B cell (primary cell): Measurements from ENCODE around the gene SFMBT2. TPM values are rescaled to one million over a fixed set of nuclear protein-coding genes. Genes with fewer than 3 reads are reported as not detected.

Experiments
- ATAC-seq: fragments of 200-7000 bp; cut with Tn5 transposase; one replicate; pipeline ENCODE4 v1.10.0; 2021; ENCODE audit warnings: low read depth, mild to moderate bottlenecking, moderate number of reproducible peaks, moderate library complexity
- CTCF ChIA-PET: fragments of 350-600 bp; sonication (Branson Sonifier 250); formaldehyde crosslinking; loops from one replicate; lab custom pipeline; 2021; ENCODE audit warnings: antibody characterized with exemption, inconsistent platforms; lab: Charles Lee
- POLR2A ChIA-PET: fragments of 350-600 bp; sonication (Branson Sonifier 250); formaldehyde crosslinking; loops from one replicate; lab custom pipeline; 2021; ENCODE audit warnings: antibody characterized with exemption; lab: Charles Lee
- DNase-seq: peaks from one replicate; pipeline ENCODE4 v3.0.0; 2013
- H2AFZ ChIP-seq: 2 replicates; pipeline ENCODE4 v1.6.1; 2012; ENCODE audit warnings: mild to moderate bottlenecking, low read depth, low read length; ENCODE audit not compliant: insufficient read depth, poor library complexity, severe bottlenecking
- H3K27ac ChIP-seq, 2 donors: 1 replicate in 1 of 2; 2 replicates in 1 of 2; pipeline ENCODE4 v1.5.1; 2012 to 2013; ENCODE audit warnings: low read length in 2 of 2, mild to moderate bottlenecking in 2 of 2, moderate library complexity in 1 of 2
- H3K27me3 ChIP-seq, 4 experiments: fragments of 200-600 bp in 1 of 4; sonication (generic) in 1 of 4; replicated peaks in 1 of 4; 1 replicate in 2 of 4; 2 replicates in 2 of 4; pipeline versions ENCODE4 v1.6.1 to v1.7.0; 2013 to 2016; ENCODE audit warnings: low read length in 3 of 4, mild to moderate bottlenecking in 2 of 4, mixed read lengths in 1 of 4, moderate library complexity in 1 of 4; ENCODE audit not compliant: insufficient read depth in 4 of 4, control insufficient read depth in 3 of 4; ENCODE audit errors: control extremely low read depth in 1 of 4
- H3K36me3 ChIP-seq, 2 experiments: replicated peaks in 1 of 2; 1 replicate in 1 of 2; 2 replicates in 1 of 2; pipeline versions ENCODE4 v1.6.1 to v1.7.1; 2013; ENCODE audit warnings: low read length in 1 of 2; ENCODE audit not compliant: insufficient read depth in 2 of 2, control insufficient read depth in 1 of 2; ENCODE audit errors: control extremely low read depth in 1 of 2, extremely low read depth in 1 of 2
- H3K4me1 ChIP-seq, 2 donors: fragments of 200-600 bp in 1 of 2; sonication (generic) in 1 of 2; 1 replicate in 1 of 2; 2 replicates in 1 of 2; pipeline versions ENCODE4 v1.5.1 to v1.6.1; 2013 to 2017; ENCODE audit warnings: low read length in 2 of 2; ENCODE audit not compliant: control insufficient read depth in 2 of 2, insufficient read depth in 2 of 2
- H3K4me2 ChIP-seq: replicated peaks from 2 replicates; pipeline ENCODE3; 2012; ENCODE audit warnings: mild to moderate bottlenecking, low read depth, low read length; ENCODE audit not compliant: poor library complexity, severe bottlenecking
- H3K4me3 ChIP-seq, 5 experiments: fragments of 200-600 bp in 1 of 5; sonication (generic) in 1 of 5; 1 replicate in 3 of 5; 2 replicates in 2 of 5; pipeline versions ENCODE4 v1.5.1 to v1.7.0; 2011 to 2016; ENCODE audit warnings: low read length in 4 of 5, mild to moderate bottlenecking in 4 of 5, low read depth in 2 of 5, control low read depth in 1 of 5, moderate library complexity in 1 of 5; ENCODE audit not compliant: insufficient read depth in 1 of 5; ENCODE audit errors: control extremely low read depth in 1 of 5, extremely low read depth in 1 of 5
- H3K79me2 ChIP-seq: fragments of 200-600 bp; sonication (generic); one replicate; pipeline ENCODE4 v1.6.0; 2016; ENCODE audit warnings: low read length; ENCODE audit not compliant: control insufficient read depth, insufficient read depth
- H3K9ac ChIP-seq: fragments of 200-600 bp; sonication (generic); 2 replicates; pipeline ENCODE4 v1.6.1; 2017; ENCODE audit warnings: mild to moderate bottlenecking, low read length, moderate library complexity
- H3K9me3 ChIP-seq, 3 donors: one replicate each; pipeline versions ENCODE4 v1.6.1 to v1.7.1; 2013; ENCODE audit warnings: low read length in 2 of 3; ENCODE audit not compliant: control insufficient read depth in 2 of 3, insufficient read depth in 1 of 3; ENCODE audit errors: control extremely low read depth in 1 of 3
- H4K20me1 ChIP-seq: 2 replicates; pipeline ENCODE4 v1.6.0; 2012; ENCODE audit warnings: mild to moderate bottlenecking, low read length; ENCODE audit not compliant: insufficient read depth, control insufficient read depth, poor library complexity, severe bottlenecking
- H3K27ac Mint-ChIP-seq: one replicate; pipeline ENCODE4 v1.8.0; 2021; ENCODE audit warnings: mixed read lengths
- H3K27me3 Mint-ChIP-seq: one replicate; pipeline ENCODE4 v1.8.0; 2021; ENCODE audit warnings: mixed read lengths
- H3K4me1 Mint-ChIP-seq: one replicate; pipeline ENCODE4 v1.8.0; 2021; ENCODE audit warnings: mixed read lengths
- H3K4me3 Mint-ChIP-seq: one replicate; pipeline ENCODE4 v1.8.0; 2021; ENCODE audit warnings: mixed read lengths
- H3K9me3 Mint-ChIP-seq: one replicate; pipeline ENCODE4 v1.8.0; 2022; ENCODE audit warnings: mixed read lengths; ENCODE audit not compliant: insufficient read depth
- EZH2 ChIP-seq: IDR thresholded peaks from 2 replicates; pipeline ENCODE4 v1.6.1; 2012; ENCODE audit warnings: borderline replicate concordance, low read depth, mild to moderate bottlenecking, moderate library complexity, low read length; ENCODE audit not compliant: insufficient read depth, poor library complexity, severe bottlenecking
- WGBS: methylation state at CpG from one replicate; pipeline ENCODE4 v1.1.5; 2013; ENCODE audit warnings: missing lambda C conversion rate; ENCODE audit not compliant: insufficient coverage; 5-methylcytosine and 5-hydroxymethylcytosine counted together
- intact Hi-C: fragments of 100-400 bp; cut with micrococcal nuclease; formaldehyde crosslinking; loops from one replicate; pipeline ENCODE4 v1.10.0; 2022
- polyA plus RNA-seq: library from polyadenylated mRNA; depleted of rRNA; stranded (reverse); fragments of >200 nt; gene quantifications from 2 replicates; pipeline ENCODE4 v1.2.3, GENCODE V29; 2012
- total RNA-seq, 2 donors: library from RNA; stranded (reverse); fragments of 120-200 nt in 1 of 2; gene quantifications; 1 replicate in 1 of 2; 2 replicates in 1 of 2; pipeline versions ENCODE4 v1.2.3 to v1.2.4, GENCODE V29; 2013 to 2022
- TF ChIP-seq, protein P1 (sequence below): fragments of 200-600 bp; IDR thresholded peaks from one replicate; pipeline ENCODE4 v1.8.0; 2022; ENCODE audit warnings: antibody characterized with exemption, mild to moderate bottlenecking

SFMBT2 gene
- total and polyA plus RNA-seq, 2 donors (not counting 1 experiment from before 2014, with no cell fraction given), result 2.3 to 24.0 TPM

DNA sequence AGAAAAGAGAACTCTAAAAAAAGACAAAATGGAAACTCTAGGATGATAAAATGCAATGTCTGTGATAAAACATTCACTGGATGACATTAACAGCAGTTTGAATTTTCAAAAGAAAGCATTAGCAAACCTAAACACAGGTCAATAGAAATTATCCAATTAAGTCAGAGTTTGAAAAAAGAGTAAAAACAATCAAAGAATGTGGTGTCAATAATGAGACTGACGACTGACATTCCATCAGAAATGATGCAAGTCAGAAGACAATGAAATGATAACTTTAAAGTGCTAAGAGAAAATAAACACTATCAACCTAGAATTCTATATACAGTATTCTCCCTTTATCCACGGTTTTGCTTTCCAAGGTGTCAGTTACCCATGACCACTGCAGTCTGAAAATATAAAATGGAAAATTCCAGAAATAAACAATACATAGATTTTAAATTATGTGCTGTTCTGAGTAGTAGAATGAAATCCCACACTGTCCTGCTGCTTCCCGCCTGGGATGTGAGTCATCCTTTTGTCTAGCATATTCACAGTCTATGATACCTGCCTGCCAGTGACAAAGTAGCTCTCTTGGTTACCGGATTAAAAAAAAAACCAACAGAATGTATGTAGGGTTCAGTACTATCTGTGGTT is 38.3 kb upstream of the SFMBT2 start:
- Histone ChIP-seq H2AFZ (no peak overlapping the region), H3K9ac (no peak overlapping the region), H3K27me3 (no peaks in the 10 kb centered on the region), H3K79me2 (no peaks in the 10 kb centered on the region), H3K4me3 (no peak overlapping the region), H3K4me2 (no peak overlapping the region), H3K4me1 (peaks cover 21 to 24% of the 10 kb centered on the region in 2 donors), H3K36me3 (no peaks in the 10 kb centered on the region), H3K27ac (no peak overlapping the region), H4K20me1 (no peaks in the 10 kb centered on the region), H3K9me3 (peaks cover 2 to 23% (median 3%) of the 10 kb centered on the region in 3 donors)
- TF ChIP-seq, protein P1, sequence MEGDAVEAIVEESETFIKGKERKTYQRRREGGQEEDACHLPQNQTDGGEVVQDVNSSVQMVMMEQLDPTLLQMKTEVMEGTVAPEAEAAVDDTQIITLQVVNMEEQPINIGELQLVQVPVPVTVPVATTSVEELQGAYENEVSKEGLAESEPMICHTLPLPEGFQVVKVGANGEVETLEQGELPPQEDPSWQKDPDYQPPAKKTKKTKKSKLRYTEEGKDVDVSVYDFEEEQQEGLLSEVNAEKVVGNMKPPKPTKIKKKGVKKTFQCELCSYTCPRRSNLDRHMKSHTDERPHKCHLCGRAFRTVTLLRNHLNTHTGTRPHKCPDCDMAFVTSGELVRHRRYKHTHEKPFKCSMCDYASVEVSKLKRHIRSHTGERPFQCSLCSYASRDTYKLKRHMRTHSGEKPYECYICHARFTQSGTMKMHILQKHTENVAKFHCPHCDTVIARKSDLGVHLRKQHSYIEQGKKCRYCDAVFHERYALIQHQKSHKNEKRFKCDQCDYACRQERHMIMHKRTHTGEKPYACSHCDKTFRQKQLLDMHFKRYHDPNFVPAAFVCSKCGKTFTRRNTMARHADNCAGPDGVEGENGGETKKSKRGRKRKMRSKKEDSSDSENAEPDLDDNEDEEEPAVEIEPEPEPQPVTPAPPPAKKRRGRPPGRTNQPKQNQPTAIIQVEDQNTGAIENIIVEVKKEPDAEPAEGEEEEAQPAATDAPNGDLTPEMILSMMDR, result no peak
- TF ChIP-seq EZH2, result no peak
- Mint-ChIP-seq H3K27me3 (no peaks in the 10 kb centered on the region), H3K27ac (no peak overlapping the region), H3K4me1 (peaks cover 24% of the 10 kb centered on the region), H3K4me3 (no peak overlapping the region), H3K9me3 (peaks cover 12% of the 10 kb centered on the region)
- ATAC-seq (no peak), DNase-seq (no peak)
- intact Hi-C loops, result loop anchor here (5.0 to 10.0 kb wide), 2 partner anchors 37 to 76 kb away; partner anchors contain the start of gene SFMBT2
- 100% methylated on average over 2 of the region's 4 CpGs for WGBS
- ChIA-PET POLR2A (no interaction called here), CTCF (interaction anchor here (1.2 kb wide), 1 partner anchor 238 kb away, joined by 3 read pairs; no protein-coding TSS in a partner anchor)
